Measurements from ENCODE around the gene BMP7. TPM values are rescaled to one million over a fixed set of nuclear protein-coding genes. Genes with fewer than 3 reads are reported as not detected.
"Not testable (repeated sequence)": the region's sequence is repeated elsewhere in the genome, so short reads cannot be mapped to it uniquely, and the experiment has no call there.

The BMP7 gene
- total RNA-seq, 2 donors from 2014 or later = not detected

- Mint-ChIP-seq H3K4me1 (peaks cover 9% of the 10 kb centered on the region), H3K27me3 (peaks cover 78% of the 10 kb centered on the region), H3K4me3 (no peak overlapping the region), H3K36me3 (ENCODE audit: low read depth) (peaks cover 4% of the 10 kb centered on the region), H3K27ac (no peak overlapping the region)
- no peak for ATAC-seq
- H3K9me3 ChIP-seq (ENCODE audit: control insufficient read depth, low read length, poor library complexity, severe bottlenecking) = no peaks in the 10 kb centered on the region
- no peak for DNase-seq
Measured at GRCh38 chr20:57268399-57269076, 2.1 kb upstream of the BMP7 start.

- ATAC-seq (no peak), DNase-seq (no peak)
- H3K9me3 ChIP-seq (ENCODE audit: control insufficient read depth, low read length, poor library complexity, severe bottlenecking) = no peaks in the 10 kb centered on the region
- peaks cover 4% of the 10 kb centered on the region for H3K36me3 Mint-ChIP-seq (ENCODE audit: low read depth)
- no peak overlapping the region for H3K27ac Mint-ChIP-seq
- peaks cover 83% of the 10 kb centered on the region for H3K27me3 Mint-ChIP-seq
- H3K4me3 Mint-ChIP-seq = no peak overlapping the region
- H3K4me1 Mint-ChIP-seq = peaks cover 9% of the 10 kb centered on the region
Measured at GRCh38 chr20:57267158-57267821, 849 bp upstream of the BMP7 start.

- no peaks in the 10 kb centered on the region for H3K9me3 ChIP-seq (ENCODE audit: control insufficient read depth, low read length, poor library complexity, severe bottlenecking)
- ATAC-seq (no peak), DNase-seq (no peak)
- Mint-ChIP-seq H3K36me3 (ENCODE audit: low read depth) (peaks cover 4% of the 10 kb centered on the region), H3K4me1 (peaks cover 9% of the 10 kb centered on the region), H3K27me3 (peaks cover 83% of the 10 kb centered on the region), H3K27ac (no peak overlapping the region), H3K4me3 (no peak overlapping the region)
Measured at GRCh38 chr20:57265997-57266290, 497 bp downstream of the BMP7 start.

DNA sequence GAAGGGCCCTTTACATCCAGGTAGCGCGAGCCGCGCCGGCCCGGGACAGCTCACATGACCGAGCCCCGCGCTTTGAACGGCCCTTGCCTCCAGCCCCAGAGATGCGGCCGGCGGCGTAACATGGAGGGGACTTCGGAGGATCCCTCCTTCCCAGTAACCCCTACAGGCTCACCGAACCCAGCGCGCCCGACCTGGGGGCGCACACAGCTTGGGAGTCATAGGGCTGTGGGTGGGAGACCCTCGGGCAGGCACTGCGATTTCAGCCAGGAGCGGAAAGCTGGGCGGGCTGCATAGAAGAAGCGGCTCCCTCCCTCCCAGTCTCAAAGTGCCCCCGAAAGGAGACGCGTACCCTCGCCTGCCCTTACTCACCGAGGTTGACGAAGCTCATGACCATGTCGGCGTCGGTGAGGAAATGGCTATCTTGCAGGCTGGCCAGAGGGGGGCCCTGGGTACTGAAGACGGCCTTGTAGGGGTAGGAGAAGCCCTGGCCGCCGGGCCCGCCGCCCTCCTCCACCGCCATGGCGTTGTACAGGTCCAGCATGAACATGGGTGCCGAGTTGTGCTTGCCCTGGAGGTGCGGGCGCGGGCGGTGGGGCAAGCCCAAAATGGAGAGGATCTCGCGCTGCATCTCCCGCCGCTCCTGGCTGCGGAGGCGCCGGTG, 975 bp downstream of the BMP7 start:
- Mint-ChIP-seq H3K27ac (no peak overlapping the region), H3K36me3 (ENCODE audit: low read depth) (peaks cover 4% of the 10 kb centered on the region), H3K27me3 (peaks cover 83% of the 10 kb centered on the region), H3K4me1 (peaks cover 9% of the 10 kb centered on the region), H3K4me3 (no peak overlapping the region)
- ATAC-seq (no peak), DNase-seq (no peak)
- no peaks in the 10 kb centered on the region for H3K9me3 ChIP-seq (ENCODE audit: control insufficient read depth, low read length, poor library complexity, severe bottlenecking)

GRCh38 chr20:57264908-57265335, 1.5 kb downstream of the BMP7 start:
- not testable (repeated sequence) for H3K9me3 ChIP-seq (ENCODE audit: control insufficient read depth, low read length, poor library complexity, severe bottlenecking); H3K4me3 Mint-ChIP-seq; H3K4me1 Mint-ChIP-seq; H3K27ac Mint-ChIP-seq; H3K36me3 Mint-ChIP-seq (ENCODE audit: low read depth); DNase-seq; ATAC-seq
- H3K27me3 Mint-ChIP-seq = peaks cover 83% of the 10 kb centered on the region

DNA sequence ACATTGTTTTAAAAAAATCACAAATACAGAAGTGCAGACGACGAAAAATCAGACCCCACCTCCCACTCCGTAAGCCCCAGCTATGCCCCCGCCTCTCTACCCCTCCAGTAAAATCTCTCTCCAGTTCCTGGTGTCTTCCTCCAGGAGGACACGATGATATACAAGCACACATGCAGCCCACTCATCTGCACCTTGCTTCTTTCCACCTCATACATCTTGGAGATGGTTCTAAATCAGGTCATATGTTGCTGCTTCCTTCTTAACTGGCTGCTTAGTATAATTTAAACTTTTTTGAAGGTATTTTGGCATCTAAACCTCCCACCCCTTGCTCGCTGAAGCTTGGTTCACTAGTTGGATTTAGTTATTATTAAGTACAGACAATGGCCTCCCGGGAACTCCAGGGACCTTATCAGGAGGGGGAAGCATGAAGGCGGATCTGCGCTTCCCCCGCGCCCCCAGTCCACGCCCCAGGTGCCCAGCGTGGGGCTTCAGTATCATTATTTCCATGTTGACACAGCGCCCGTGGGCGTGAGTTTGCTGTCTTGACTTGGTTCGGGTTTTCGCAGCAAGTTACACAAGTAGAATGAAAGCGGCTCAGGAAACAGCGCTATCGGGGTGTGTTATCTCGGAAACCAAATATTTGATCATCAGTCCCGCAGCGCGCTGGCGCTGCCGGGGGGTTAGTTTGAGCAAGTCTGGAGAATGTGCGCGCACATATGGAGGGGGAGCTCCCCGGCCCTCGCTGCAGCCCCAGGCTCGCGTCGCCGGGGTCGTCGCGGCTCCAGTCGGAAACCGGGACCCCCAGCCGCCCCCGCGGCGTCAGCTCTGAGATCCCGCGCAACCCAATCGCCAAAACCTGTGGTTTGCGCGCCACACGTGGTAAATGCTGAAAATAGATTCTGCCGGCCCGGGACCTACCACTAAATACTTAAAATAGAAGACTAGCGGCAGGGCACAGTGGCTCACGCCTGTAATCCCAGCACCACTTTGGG, 2.3 kb downstream of the BMP7 start:
- H3K4me3 Mint-ChIP-seq = no peak overlapping the region
- no peak overlapping the region for H3K27ac Mint-ChIP-seq
- peaks cover 9% of the 10 kb centered on the region for H3K4me1 Mint-ChIP-seq
- no peak for DNase-seq
- ATAC-seq = no peak
- H3K27me3 Mint-ChIP-seq = peaks cover 83% of the 10 kb centered on the region
- H3K9me3 ChIP-seq (ENCODE audit: control insufficient read depth, low read length, poor library complexity, severe bottlenecking) = no peaks in the 10 kb centered on the region
- H3K36me3 Mint-ChIP-seq (ENCODE audit: low read depth) = peaks cover 4% of the 10 kb centered on the region

DNA sequence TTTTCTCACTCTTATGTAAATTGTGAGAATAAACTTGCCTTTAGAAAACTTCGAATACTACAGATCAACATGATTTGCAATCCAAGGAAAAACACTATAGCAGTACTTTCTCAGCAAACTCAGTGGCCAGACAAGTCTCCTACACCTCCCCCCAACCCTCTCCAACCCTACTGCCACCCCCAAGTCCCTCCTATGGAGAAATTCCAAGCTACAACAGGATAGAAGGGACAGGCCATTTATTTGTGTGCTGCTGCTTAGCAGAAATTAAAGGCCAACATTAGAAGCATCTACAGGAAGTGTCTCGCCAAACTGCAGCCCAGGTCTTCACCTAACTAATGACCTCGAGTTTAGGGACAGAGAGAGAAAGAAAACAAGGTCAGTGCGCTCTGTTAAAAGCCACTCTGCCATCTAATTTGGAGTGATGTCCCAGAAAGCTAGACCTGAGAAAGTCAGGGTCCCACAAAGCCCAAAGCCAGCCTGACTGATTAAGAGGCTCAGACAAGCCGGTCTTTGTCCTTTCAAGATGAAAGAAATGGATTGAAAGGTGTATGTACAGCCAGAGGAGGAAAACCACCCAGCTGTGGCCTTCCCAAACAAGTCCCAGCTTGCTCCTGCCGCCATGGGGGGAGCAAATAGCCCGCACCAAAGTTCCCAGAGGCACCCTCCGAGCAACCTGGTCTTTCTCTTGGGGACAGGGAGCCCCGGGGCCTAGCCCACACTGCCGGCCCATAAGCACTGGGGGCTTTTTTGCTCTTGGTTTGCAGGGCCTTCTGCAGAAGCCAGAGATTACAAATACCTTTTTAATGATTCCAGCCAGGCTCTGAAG, 3.4 kb downstream of the BMP7 start:
- Mint-ChIP-seq H3K27ac (no peak overlapping the region), H3K36me3 (ENCODE audit: low read depth) (peaks cover 4% of the 10 kb centered on the region), H3K4me3 (no peak overlapping the region), H3K27me3 (peaks cover 82% of the 10 kb centered on the region), H3K4me1 (peaks cover 9% of the 10 kb centered on the region)
- no peak for DNase-seq
- ATAC-seq = no peak
- H3K9me3 ChIP-seq (ENCODE audit: control insufficient read depth, low read length, poor library complexity, severe bottlenecking) = no peaks in the 10 kb centered on the region

DNA sequence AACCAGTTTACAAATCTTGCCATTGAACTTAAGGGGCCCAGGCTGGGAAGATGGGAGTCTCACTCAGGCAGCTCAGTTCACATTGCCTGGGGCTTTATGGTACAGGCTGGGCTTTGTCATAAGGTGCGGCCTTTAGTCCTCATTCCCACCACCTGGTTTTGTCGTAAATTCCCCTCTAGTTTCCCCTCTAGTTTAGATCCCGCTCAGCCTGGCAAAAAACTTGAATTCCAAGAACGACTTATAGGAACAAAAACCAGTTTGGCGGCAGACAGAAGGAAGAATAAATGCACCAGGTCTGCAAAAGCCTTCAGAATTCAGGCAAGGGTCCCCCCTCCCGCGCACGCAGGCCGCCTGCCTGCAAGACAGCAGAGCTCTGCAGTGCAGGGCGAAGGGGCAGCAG, 4.1 kb downstream of the BMP7 start:
- Mint-ChIP-seq H3K4me1 (peaks cover 5% of the 10 kb centered on the region), H3K27ac (no peak overlapping the region), H3K4me3 (no peak overlapping the region), H3K36me3 (ENCODE audit: low read depth) (peaks cover 2% of the 10 kb centered on the region), H3K27me3 (peaks cover 82% of the 10 kb centered on the region)
- H3K9me3 ChIP-seq (ENCODE audit: control insufficient read depth, low read length, poor library complexity, severe bottlenecking) = no peaks in the 10 kb centered on the region
- DNase-seq (no peak), ATAC-seq (no peak)

DNA sequence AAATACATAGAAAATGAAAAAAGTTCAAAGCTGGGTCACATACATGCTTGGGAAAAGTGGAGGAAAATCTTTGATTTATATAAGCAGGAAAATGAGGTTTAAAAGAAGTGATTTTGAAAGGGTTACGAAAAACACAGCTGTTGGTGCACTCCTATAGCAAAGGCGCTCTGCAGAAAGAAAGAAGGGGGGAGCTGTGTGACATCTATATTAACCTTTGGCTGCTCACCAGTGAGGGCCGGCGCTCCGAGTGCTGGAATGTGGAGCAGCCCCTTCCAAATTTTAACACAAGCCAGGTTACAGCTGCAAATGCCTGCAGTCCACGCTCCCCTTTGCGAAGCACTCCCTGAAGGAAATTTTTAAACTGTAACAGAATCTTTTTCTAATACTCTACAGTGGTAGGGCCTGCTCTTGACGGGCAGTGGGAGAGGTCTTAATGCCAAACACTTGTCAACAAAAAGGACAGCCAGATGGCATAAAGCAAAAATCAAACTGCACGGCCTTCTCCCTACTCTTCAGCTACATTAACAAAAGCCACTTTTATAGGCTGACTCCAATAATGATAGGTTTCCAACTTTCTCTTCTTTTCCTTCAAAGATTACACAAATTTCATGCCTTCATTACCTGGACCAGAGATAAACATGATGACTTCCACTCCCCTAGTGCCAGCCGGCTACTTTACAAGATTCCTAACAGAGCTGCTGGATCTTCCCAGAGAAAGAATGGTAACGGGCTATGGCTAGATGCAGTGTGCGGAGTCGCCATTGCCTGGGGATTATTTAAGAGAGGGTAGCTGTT, 4.8 kb downstream of the BMP7 start:
- ATAC-seq (no peak), DNase-seq (no peak)
- Mint-ChIP-seq H3K36me3 (ENCODE audit: low read depth) (no peaks in the 10 kb centered on the region), H3K4me1 (no peaks in the 10 kb centered on the region), H3K4me3 (no peak overlapping the region), H3K27ac (no peak overlapping the region), H3K27me3 (peaks cover 76% of the 10 kb centered on the region)
- H3K9me3 ChIP-seq (ENCODE audit: control insufficient read depth, low read length, poor library complexity, severe bottlenecking) = no peaks in the 10 kb centered on the region

GRCh38 chr20:57260934-57261333, 5.5 kb downstream of the BMP7 start:
- H3K9me3 ChIP-seq (ENCODE audit: control insufficient read depth, low read length, poor library complexity, severe bottlenecking) = no peaks in the 10 kb centered on the region
- Mint-ChIP-seq H3K4me1 (no peaks in the 10 kb centered on the region), H3K27ac (no peak overlapping the region), H3K4me3 (no peak overlapping the region), H3K27me3 (peaks cover 80% of the 10 kb centered on the region), H3K36me3 (ENCODE audit: low read depth) (no peaks in the 10 kb centered on the region)
- DNase-seq (no peak), ATAC-seq (no peak)

- no peaks in the 10 kb centered on the region for H3K9me3 ChIP-seq (ENCODE audit: control insufficient read depth, low read length, poor library complexity, severe bottlenecking)
- Mint-ChIP-seq H3K27ac (no peak overlapping the region), H3K4me1 (no peaks in the 10 kb centered on the region), H3K4me3 (no peak overlapping the region), H3K27me3 (peaks cover 78% of the 10 kb centered on the region), H3K36me3 (ENCODE audit: low read depth) (no peaks in the 10 kb centered on the region)
- no peak for ATAC-seq
- no peak for DNase-seq
Measured at GRCh38 chr20:57259938-57260921, 6.2 kb downstream of the BMP7 start.

All from T-helper 17 cell (primary cell).